ENCODE results near the gene EI24.

GRCh38 chr11:125609545-125609944, 40.3 kb downstream of the EI24 start:
- no peak for TF ChIP-seq CTCF (IDR thresholded peaks at IDR 0.05)
- TF ChIP-seq CHD2 (IDR thresholded peaks at IDR 0.05; ENCODE audit: low read length, partially characterized antibody), result no peak
- no peak for TF ChIP-seq POLR2AphosphoS5 (IDR thresholded peaks at IDR 0.05; ENCODE audit: low read depth, low read length)

All from SK-N-SH (cell line).